ENCODE measurements around the gene MIS12.

MIS12 gene

GRCh38 chr17:5486206-5487124 lies at the start of gene MIS12:
TSS of gene MIS12 (plus strand) at chr17:5486566. CDS start at chr17:5488863, 2,297 bp downstream.
- DNase-seq = peak; percentile 99

GRCh38 chr17:5437721-5438317 lies 48.5 kb upstream of the MIS12 start:
- DNase-seq = no peak

DNA sequence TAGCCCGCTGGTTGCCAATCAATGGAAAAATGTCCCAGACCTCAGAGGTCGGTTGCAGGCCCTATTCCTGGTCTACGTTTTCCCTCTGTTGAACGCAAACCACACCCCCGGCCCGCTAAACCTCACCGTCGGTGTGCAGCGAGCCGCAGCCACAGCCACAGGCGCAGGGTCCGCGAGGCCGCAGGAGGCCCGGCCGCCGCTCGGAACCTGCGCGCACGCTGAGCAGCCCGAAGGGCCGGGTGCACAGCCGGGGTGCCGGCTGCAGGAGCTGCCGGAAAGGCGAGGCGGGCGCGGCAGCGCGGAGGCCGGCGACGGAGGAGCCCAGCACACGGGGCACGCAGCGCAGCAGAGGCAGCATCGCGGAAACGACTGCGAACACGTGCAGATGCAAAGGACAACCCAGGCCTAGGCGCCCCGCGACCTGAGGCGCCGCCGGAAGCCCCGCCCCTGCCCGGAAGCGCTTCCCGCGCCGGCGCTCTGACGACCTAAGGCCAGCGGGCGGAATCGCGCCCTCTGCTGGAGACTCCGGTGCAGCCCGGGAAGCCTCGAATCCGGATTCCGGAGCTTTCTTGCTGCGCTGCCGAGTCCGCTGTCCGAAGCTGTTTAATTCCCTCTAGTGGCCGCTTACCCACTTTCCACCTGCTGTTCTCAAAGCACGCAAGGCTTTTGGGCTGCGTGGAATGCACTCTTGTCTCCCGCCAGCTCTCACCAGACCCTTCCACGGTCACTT lies 47.5 kb upstream of the MIS12 start, which contains the start of gene C1QBP:
TSS of gene C1QBP (minus strand) at position 440 of the 730 bp plus-strand sequence. CDS start at position 358, 82 bp downstream.
- peak; percentile 84 to 86 for DNase-seq

DNA sequence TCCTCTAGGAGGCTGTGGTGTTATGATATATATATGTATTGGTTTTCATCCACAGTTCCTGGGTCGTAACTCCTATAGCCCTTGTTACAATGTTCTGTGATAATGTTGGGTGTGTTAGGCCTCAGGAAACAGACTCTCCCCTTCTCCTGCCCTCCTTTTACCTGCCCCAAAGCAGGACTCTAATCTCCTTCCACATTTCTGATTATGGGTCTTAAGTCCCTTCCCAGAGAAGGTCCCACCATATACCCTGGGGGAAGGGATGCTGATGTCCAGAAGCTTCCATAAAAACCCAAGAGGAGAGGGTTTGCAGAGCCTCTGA lies 47.0 kb upstream of the MIS12 start:
- no peak for DNase-seq

DNA sequence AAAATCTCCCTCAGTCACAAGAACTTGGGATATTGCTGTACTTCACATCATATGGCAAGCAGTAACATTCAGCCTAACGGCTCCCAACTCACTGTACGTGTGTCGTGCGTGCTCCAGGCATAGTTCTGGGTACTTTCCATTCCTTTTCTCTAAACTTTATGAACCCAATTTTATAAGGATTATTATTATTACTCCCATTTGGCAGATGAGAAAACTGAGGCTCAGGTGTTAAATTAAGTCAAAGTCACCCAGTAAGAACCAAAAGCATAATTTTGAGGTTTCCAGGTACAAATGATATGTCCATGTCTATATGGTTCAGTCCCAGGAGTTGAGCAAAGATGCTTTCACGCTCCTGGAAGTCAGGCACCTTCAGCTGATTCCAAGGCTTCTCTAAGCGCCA lies 42.6 kb upstream of the MIS12 start:
- no peak for DNase-seq

GRCh38 chr17:5444209-5444608 lies 42.2 kb upstream of the MIS12 start:
- DNase-seq = no peak

DNA sequence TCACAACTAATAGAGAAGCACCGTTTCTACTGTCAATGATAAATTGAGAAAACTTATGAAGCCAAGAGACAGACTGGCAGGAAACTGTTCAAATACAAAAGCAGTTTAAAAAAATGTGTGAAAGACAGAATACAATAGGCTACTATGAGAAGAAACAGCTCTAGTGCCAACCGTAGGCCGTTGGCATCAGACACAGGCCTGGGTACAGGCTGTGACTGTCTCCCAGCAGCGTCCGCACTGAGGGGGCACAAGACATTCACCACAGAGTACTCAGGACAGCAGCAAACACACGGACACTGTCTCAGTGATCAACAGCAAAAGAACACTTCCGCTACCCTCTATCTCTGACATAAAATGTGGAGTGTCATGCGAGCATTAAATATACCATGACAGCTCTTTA lies 39.6 kb upstream of the MIS12 start:
- peak; percentile 76 to 93 for DNase-seq

DNA sequence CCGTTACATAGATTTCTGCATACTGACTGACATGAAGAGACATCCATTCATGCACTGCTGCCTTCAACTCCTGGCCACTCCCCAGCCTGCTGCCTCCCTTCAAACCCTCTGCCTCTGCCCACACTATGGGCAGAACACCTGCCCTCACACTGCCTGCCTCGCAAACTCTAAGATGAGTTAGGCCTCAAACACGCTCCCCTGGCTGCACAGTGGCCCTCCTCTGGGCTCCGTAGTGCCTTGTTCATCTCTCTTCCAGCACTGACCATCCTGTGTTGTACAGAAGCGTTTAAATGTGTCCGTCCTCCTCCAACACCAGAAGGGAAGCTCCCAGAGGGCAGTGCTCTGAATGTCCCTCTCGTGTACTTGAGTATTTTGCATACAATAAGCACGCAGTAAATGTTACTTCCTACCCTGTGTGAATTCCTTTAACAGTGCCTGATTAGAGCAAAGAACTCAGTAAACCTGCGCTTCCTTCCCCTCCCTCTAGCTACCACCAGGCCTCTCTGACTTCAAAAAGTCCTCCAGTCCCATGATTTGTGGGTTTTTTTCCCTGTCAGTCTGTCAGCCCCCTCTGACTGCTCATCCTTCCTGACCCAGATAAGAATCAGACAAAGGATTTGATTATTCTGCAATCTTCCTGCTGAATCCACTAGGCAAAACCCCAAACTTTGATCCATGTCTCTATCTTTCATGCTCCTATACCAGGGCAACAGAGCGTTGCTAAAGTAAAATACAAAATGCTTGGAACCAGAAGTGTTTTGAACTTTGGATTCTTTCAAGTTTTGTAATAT lies 21.5 kb upstream of the MIS12 start:
- DNase-seq = no peak

- no peak for DNase-seq
These were observed 20.1 kb upstream of the MIS12 start for GRCh38 chr17:5466295-5466694.

DNA sequence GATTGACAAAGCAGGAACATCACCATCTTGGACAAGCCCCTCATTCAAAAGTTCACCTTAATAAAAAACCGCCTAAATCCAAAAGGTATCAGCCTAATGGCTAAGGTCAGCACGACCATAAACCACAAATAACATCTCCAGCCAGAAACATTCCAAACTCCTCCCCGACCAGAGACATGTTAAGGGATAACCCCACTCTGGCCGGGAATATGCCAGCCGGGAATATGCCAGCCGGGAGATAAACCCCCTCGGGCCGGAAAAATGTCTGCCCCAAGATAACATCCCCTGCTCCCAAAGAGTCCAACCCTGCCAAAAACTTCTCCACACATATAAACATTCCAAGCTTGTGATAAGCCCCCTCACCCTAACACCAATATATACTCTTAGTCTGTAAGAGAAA lies 18.9 kb upstream of the MIS12 start:
- no peak for DNase-seq

GRCh38 chr17:5468075-5468473 lies 18.3 kb upstream of the MIS12 start:
- DNase-seq = no peak

- no peak for DNase-seq
These were observed 13.9 kb upstream of the MIS12 start for GRCh38 chr17:5472511-5472910.

DNA sequence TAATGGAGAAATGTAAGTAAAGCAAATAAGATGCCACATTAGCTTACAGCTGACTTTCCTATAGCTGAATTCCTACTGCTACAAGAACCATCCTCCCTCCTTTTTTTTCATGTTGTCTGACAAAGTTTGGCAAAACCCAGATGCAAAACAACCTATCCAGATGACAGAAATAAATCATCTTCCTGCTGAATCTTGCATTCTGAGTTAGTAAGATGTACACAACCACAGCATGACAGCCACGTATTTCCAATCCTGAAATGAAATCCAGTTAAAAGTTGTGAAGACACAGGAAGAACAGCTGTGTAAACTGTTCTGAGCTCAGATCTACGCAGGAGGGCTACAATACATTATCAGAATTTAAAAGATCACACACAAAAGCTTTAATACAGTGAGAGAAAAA lies 12.5 kb upstream of the MIS12 start:
- no peak for DNase-seq

DNA sequence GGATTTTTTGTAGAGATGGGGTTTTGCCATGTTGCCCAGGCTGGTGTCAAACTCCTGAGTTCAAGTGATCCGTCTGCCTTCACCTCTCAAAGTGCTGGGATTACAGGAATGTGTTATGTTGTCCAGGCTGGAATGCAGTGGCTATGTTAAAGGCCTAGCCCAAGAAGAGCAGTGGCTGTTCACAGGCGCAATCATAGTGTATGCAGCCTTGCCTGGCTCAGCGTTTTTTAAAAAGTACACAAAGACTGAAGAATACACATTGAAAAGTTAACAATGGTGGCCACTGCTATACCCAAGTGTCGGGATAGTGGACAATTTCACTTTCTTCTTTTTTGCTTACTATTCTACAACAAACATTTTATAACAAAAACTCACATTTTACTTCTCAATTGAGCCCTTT lies 7.4 kb upstream of the MIS12 start:
- DNase-seq = no peak

GRCh38 chr17:5480962-5481361 lies 5.4 kb upstream of the MIS12 start:
- no peak for DNase-seq

DNA sequence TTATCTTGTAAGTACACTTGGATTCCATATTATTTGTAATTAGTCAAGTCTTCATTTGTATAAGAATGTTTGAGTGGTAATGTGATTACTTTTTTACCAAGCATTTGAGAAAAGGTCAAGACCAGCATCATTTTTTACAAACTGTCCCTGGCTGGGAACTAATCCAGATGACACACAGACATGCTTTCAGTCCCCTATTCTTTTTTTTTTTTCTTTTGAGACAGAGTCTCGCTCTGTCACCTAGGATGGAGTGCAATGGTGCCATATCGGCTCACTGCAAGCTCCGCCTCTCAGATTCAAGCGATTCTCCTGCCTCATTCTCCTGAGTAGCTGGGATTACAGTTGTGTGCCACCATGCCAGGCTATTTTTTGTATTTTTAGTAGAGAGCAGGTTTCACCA lies 4.9 kb upstream of the MIS12 start:
- no peak for DNase-seq

GRCh38 chr17:5485270-5486205 lies 828 bp upstream of the MIS12 start, which contains the start of gene DERL2:
TSS of gene DERL2 (minus strand) at chr17:5486178. CDS start at chr17:5486161, 17 bp downstream.
- no peak for DNase-seq

DNA sequence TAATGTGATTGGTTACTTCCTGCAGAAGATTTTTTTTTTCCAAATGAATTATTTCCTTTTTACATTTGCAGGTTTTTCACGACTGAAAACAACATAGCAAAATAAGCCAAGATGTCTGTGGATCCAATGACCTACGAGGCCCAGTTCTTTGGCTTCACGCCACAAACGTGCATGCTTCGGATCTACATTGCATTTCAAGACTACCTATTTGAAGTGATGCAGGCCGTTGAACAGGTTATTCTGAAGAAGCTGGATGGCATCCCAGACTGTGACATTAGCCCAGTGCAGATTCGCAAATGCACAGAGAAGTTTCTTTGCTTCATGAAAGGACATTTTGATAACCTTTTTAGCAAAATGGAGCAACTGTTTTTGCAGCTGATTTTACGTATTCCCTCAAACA lies 2.4 kb downstream of the MIS12 start:
- DNase-seq = no peak

DNA sequence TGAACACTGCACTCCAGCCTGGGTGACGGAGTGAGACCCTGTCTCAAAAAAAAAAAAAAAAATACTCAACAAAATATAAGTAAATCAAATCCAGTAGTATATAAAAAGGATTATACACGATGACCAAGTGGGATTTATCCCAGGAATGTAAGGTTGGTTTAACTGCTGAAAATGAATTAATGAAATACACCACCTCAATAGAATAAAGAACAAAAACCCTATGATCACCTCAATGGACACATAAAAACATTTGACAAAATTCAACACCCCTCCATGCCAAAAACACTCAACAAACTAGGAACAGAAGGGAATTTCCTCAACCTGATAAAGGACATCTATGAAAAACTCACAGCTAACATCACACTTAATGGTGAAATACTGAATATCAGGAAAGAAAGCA lies 6.6 kb downstream of the MIS12 start:
- DNase-seq = no peak

DNA sequence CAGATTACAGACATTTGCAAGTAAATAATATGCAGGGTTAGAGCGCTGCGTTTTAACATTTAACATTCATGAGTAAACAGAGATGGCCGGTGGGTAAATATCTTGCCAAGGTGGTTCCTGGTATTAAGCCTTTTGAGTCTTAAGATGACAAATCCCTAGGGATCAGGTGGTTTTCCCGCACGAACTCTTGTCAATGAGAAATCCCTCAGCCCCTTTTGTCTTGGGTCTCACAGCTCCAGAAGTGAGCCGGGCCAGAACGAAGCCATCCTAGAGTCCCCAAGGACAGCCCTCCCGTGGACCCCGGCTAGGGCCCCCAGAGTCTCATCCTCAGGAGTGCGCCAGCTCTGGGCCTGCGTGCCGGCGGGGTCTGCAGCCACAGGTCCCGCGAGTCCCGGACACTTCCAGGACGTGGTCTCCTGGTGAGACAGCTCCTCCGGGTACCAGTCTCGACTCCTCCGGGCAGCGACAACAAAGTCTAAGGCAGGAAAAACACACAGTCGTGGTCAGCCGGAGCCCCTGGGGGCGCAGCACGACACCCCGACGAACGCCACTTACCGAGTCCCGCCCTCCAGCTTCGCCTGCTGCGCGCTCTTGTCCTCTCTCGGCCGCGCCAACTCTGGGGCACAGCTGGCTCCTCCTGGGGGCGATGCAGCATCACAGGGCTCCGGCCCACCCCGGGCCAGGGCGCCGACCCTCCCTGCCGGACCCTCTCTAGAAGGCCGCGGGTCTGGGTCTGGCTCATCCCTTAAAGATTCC lies 13.3 kb downstream of the MIS12 start:
- peak in 1 of 2 donors; percentile 8 for DNase-seq

- no peak for DNase-seq
These were observed 13.9 kb downstream of the MIS12 start for GRCh38 chr17:5500247-5500588.

Data from hippocampal formation (tissue), 2 donors.